ENCODE measurements around the gene CDH4. TPM values are rescaled to one million over a fixed set of nuclear protein-coding genes. Genes with fewer than 3 reads are reported as not detected.

Gene CDH4
- total RNA-seq, 2 donors from 2014 or later, result 0.29 to 0.45 TPM

DNA sequence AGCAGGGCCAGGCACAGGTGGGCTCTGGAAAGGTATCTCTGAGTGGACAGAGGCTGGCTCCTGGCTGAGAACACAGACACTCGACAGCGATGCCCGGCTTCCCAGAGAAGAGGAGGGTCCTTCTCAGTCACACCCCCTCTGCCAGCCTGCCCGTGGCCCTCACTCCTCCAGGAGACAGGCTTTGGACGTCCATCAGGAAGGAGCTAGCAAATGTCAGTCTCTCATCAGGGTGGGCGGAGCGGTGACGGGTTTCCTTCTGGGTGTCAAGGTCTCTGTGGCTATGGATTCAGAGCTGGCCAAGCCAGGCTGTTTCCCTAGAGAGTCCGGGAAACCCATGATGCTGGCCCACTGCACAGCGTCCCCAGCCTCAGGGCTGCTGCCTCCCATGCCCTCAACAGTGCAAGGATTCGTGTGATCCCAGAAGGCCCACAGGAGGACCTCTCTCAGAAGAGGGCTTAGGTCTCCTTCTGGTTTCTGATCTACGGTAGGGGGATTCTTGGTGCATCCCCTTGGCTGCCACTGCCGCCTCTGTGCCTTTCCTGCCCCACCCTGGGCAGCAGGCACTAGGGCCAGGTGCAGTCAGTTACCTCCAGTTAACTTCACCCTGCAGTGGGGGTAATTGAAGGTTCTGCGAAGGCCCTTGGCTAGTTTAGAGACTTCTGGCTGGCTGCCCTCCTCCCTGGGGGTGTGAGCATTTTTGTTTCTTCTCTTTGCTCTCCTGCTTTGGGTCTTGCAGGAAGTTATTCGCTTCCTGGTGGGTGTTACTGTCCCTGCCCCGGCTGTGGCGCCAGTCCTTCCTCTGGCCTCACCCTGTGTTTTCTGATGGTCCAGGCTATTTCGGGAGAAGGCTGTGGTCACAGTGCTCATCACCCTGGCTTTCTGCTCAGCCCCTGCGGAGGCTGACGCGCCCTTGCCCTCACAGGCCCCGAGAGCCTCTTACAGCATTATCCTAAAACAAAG, 80.2 kb downstream of the CDH4 start:
- H3K4me3 Mint-ChIP-seq, result no peak overlapping the region
- H3K27me3 Mint-ChIP-seq, result peaks cover 4% of the 10 kb centered on the region
- H3K9me3 Mint-ChIP-seq, result no peaks in the 10 kb centered on the region
- H3K4me1 Mint-ChIP-seq, result no peaks in the 10 kb centered on the region
- H3K27ac Mint-ChIP-seq, result no peak overlapping the region
- H3K36me3 Mint-ChIP-seq (ENCODE audit: low read depth), result no peaks in the 10 kb centered on the region
- ATAC-seq (replicated peaks), result no peak

DNA sequence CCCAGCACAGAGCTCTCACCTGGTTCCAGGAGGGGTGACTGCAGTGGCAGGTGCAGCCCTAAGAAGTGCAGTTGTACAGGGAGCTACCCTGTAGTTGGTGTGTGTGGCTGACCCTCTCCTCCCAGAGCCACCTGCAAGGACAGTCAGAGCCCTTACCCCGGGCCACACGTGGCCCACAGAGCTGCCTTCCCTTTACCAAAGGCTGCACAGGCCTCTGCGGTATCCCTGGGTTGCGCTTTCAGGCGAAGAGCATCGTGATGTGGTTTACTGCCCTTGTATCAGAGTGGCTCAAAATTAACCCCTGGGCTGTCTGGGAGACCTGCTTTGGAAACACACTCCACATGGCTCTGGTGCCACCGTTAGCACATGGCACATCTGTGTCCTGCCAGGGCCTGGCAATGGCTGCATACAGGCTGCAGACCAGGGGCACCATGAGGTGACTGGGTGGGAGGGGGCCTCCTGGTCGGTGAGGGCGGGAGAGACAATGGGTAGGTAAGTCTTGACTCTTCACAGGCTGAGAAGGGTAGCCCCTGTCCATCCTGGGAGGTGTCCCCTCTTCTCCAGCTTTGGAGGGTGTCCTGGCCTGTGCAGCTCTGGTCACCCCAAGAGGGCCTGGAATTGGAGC, 81.5 kb downstream of the CDH4 start:
- H3K27ac Mint-ChIP-seq, result no peak overlapping the region
- no peak for ATAC-seq (replicated peaks)

DNA sequence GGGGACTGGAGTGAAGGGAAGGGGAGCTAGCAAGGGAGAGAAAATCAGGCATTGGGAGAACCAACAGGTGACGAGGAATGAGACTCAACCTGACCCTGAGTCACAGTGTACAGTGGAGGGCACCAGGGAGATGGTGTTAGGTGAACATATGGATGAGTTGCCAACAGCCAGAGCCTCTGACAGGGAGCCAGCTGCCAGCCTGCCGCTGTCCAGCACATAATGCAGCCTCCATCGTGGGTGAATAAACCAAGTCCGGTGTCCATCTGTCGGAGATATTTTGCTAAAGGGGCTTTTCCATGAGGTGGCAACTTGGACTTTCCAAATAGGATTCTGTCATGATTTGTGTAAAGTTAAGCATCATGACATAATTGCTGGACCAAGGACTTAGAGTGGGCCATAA, 88.1 kb downstream of the CDH4 start:
- no peak overlapping the region for H3K27ac Mint-ChIP-seq
- no peaks in the 10 kb centered on the region for H3K9me3 Mint-ChIP-seq

More for the DNA sequence above, 81.5 kb downstream of the CDH4 start:
- H3K36me3 Mint-ChIP-seq (ENCODE audit: low read depth), result no peaks in the 10 kb centered on the region
- no peaks in the 10 kb centered on the region for H3K4me1 Mint-ChIP-seq
- peaks cover 4% of the 10 kb centered on the region for H3K27me3 Mint-ChIP-seq
- no peak overlapping the region for H3K4me3 Mint-ChIP-seq
- no peaks in the 10 kb centered on the region for H3K9me3 Mint-ChIP-seq

DNA sequence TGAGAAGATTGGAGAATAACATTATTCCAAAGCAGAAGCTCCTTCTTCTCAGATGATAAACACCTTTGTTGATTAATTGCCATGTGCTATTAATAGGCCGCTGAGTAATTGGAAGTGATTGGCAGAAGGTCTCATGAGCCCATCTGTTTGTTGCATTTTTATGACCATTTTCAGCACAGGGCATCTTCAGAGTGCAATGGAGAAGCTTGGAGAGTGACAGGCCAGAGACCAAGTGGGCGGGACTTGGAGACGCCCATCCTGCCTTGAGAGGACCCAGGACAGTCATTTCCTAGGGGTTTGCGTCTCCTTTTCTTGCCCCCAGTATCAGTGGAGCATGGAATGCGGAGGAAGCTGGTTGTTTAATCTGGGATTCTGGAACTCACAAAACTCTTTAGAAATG, 89.5 kb downstream of the CDH4 start:
- no peak overlapping the region for H3K4me3 Mint-ChIP-seq
- no peak for ATAC-seq (replicated peaks)
- peaks cover 11% of the 10 kb centered on the region for H3K27me3 Mint-ChIP-seq
- no peaks in the 10 kb centered on the region for H3K36me3 Mint-ChIP-seq (ENCODE audit: low read depth)
- no peaks in the 10 kb centered on the region for H3K9me3 Mint-ChIP-seq
- no peak overlapping the region for H3K27ac Mint-ChIP-seq
- H3K4me1 Mint-ChIP-seq, result no peaks in the 10 kb centered on the region

More for the DNA sequence above, 88.1 kb downstream of the CDH4 start:
- no peaks in the 10 kb centered on the region for H3K36me3 Mint-ChIP-seq (ENCODE audit: low read depth)
- no peak overlapping the region for H3K4me3 Mint-ChIP-seq
- no peak for ATAC-seq (replicated peaks)
- H3K4me1 Mint-ChIP-seq, result no peaks in the 10 kb centered on the region
- H3K27me3 Mint-ChIP-seq, result peaks cover 7% of the 10 kb centered on the region

DNA sequence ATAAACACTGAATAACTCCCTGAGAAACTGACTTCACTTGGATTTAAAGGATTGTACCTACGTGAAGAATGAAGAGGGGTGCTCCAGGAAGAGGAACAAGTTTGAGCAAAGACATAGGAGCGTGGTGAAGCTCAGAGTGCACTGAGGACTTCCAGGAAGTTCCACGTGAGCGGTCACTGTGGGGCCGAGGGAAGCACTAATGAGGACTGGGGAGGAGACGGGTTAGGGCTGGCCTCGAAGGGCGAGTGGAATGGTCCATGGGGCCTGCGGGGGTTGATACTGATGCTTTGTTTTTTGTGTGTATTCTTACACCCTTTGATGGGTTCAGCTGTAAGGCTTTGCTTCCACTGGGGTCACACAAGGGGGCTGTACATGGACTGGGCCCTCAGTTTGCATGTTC, 91.9 kb downstream of the CDH4 start:
- ATAC-seq (replicated peaks), result no peak
- H3K9me3 Mint-ChIP-seq, result no peaks in the 10 kb centered on the region
- H3K4me3 Mint-ChIP-seq, result no peak overlapping the region
- H3K27ac Mint-ChIP-seq, result no peak overlapping the region
- peaks cover 10% of the 10 kb centered on the region for H3K27me3 Mint-ChIP-seq
- H3K36me3 Mint-ChIP-seq (ENCODE audit: low read depth), result no peaks in the 10 kb centered on the region
- no peaks in the 10 kb centered on the region for H3K4me1 Mint-ChIP-seq

DNA sequence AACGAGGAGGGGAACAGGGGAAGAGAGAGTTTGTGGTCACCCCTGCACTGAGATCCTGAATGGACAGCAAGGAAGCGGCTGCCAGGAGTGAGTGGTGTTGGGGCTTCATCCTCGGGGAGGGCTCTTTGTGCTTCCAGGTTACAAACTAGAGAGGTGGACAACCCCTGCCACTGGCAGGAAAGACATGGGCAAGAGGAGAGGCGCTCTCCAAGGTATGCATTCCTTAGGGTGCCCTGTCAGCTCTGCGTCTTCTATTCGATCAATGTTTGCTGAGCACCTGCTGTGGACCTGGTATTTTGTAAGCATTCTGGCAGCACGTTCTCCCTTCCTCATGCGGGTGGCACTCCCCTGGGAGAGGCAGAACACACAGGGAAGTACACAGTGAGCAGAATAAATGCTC, 93.6 kb downstream of the CDH4 start:
- H3K4me3 Mint-ChIP-seq, result no peak overlapping the region
- H3K36me3 Mint-ChIP-seq (ENCODE audit: low read depth), result no peaks in the 10 kb centered on the region
- peaks cover 10% of the 10 kb centered on the region for H3K27me3 Mint-ChIP-seq
- H3K27ac Mint-ChIP-seq, result no peak overlapping the region
- H3K9me3 Mint-ChIP-seq, result no peaks in the 10 kb centered on the region
- H3K4me1 Mint-ChIP-seq, result no peaks in the 10 kb centered on the region
- no peak for ATAC-seq (replicated peaks)

DNA sequence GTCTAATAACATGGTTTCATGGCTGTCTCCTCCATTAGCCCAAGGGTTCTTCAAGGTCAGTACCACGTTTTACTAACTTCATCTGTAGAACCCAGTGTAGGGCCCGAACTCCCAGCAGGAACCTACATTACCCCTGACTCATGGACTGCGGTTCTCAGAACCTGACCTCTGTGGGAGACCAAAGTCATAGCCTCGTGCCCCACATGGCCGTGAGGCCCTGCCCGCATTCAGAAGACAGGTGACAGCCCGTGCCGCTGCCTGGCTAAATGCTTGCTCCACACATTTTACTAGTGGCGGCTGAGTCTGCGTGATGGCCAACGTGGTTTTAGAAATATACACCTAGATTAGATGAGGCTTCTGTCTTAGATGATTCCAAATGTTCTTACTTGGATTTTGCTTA, 94.9 kb downstream of the CDH4 start:
- ATAC-seq (replicated peaks), result no peak
- Mint-ChIP-seq H3K9me3 (no peaks in the 10 kb centered on the region), H3K27me3 (peaks cover 8% of the 10 kb centered on the region), H3K36me3 (ENCODE audit: low read depth) (no peaks in the 10 kb centered on the region), H3K4me1 (no peaks in the 10 kb centered on the region), H3K4me3 (no peak overlapping the region), H3K27ac (no peak overlapping the region)

DNA sequence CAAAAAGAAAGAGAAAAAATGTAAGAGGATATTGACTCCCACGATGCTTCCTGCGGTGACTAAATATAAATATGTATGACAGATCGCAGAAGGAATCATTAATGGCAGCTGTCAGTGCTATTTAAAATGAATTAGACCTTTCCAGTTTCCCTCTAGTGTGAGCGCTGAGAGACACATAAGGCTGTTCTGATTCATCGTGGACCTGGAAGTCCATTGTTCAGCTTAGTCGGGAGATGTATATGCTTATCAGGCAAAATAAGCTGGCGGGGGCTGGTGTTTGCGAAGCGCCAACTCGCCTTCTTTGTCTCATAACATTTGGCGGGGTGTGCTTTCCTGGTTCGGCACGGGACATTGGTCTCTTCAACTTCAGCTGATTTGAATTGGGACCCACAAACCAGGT, 95.4 kb downstream of the CDH4 start:
- Mint-ChIP-seq H3K9me3 (no peaks in the 10 kb centered on the region), H3K4me1 (no peaks in the 10 kb centered on the region), H3K27ac (no peak overlapping the region), H3K4me3 (no peak overlapping the region), H3K36me3 (ENCODE audit: low read depth) (no peaks in the 10 kb centered on the region), H3K27me3 (peaks cover 8% of the 10 kb centered on the region)
- no peak for ATAC-seq (replicated peaks)

DNA sequence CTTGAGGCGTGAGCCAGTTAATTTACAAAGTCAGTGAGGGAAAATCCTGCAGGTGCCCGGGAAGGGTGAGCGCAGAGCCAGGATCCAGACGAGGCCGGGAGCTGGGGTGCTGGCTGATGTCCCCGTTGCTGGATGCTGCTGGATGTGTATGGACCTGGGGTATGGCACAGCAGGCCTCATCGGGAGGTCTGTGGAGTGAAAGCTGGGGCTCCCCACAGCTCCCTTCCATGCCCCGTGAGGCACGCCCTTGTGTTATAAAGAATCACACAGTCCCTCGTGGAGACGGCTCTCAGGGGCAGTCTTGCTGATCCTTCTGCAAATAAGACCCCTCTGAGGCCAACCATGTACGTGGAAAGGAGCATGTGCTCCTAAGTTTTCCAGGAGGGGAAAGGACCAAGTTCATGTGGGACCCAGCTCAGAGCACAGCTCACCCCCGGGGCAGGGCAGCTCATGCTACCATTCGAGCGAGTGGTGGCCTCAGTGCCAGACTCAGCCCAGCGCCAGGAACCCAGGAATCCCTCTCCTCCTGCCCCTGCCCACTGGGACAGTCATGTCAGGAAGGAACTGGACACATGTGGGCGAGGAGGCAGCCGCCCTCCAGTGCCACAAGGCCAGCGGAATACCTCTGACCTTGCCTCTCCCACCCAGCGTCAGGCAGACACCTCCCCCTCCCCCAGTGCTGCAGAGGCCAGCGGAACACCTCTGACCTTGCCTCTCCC, 97.5 kb downstream of the CDH4 start:
- H3K27me3 Mint-ChIP-seq, result peaks cover 8% of the 10 kb centered on the region
- H3K4me1 Mint-ChIP-seq, result no peaks in the 10 kb centered on the region
- ATAC-seq (replicated peaks), result no peak
- H3K27ac Mint-ChIP-seq, result no peak overlapping the region
- H3K9me3 Mint-ChIP-seq, result no peaks in the 10 kb centered on the region
- H3K36me3 Mint-ChIP-seq (ENCODE audit: low read depth), result no peaks in the 10 kb centered on the region
- H3K4me3 Mint-ChIP-seq, result no peak overlapping the region

DNA sequence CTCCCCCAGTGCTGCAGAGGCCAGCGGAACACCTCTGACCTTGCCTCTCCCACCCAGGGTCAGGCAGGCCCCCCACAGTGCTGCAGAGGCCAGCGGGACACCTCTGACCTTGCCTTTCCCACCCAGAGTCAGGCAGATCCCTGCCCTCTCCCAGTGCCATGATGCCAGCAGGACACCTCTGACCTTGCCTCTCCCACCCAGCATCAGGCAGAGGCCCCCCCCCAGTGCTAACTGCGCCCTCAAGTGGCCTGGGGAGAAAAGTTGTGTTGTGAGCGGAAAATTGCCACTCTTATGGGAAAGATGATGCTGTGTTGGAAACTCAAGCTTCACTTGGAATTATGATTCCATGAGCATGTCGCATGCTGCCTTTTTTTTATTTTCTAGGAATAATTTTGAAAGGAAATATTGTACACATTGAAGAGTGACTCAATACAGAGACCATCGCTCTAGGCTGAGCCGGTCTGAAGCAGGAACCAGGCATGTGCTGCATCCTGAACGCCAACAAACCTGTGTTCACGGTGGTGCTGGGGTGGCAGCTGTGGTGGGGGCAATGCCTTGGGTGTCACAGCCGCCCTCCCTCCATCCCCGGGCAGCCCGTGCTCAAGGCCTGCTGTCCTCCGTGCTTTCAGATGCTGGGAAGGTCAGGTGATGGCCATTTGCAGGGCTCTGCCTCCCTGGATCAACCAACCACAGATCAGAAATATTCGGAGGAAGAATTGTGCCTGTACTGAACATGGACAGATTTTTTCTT, 98.6 kb downstream of the CDH4 start:
- no peak for ATAC-seq (replicated peaks)
- H3K36me3 Mint-ChIP-seq (ENCODE audit: low read depth), result no peaks in the 10 kb centered on the region
- no peak overlapping the region for H3K4me3 Mint-ChIP-seq
- no peaks in the 10 kb centered on the region for H3K4me1 Mint-ChIP-seq
- peaks cover 8% of the 10 kb centered on the region for H3K27me3 Mint-ChIP-seq
- no peaks in the 10 kb centered on the region for H3K9me3 Mint-ChIP-seq
- no peak overlapping the region for H3K27ac Mint-ChIP-seq

DNA sequence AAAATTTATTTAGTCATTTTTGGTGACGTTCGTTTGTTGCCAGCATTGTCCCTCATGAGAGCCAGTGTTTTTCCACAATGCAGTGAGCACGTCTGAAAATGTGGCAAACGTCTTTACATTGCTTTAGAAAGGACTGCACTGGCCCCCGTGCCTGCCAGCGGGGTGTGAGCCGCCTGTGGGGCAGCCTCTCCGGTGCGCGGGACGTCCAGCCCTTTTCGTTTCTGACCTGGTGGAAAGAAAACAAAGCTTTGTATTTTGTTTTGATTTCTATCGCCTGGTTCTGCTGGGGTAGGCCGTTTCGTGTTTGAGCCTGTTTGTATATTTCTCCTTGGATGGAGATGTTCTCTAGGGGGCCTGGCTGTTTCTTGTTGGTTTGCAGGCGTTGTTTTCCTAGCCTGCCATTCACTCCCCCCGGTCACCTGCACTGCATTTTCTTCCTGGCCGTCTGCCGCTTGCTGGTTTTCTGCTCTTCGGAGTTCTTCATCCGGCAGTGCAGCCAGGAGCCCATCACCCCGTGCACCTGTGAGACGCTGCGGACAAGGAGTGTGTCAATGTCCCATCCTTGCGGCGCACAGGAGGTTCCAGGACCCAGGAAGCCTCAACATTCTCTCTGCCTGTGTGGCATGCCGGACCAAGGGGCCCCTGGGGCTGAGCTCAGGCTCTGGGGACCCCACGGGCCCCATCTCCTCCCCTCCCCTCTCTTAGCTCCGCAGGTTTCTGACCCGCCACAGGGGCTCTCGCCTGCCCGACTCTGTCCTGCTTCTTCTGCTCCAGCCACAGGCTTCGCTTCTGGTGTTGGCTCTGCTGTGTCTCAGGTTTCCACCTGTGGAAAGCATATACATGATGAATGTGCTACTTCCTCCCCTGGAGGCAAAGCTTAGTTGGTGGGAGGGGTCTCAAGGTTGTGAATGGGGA, 100.5 kb downstream of the CDH4 start:
- no peak overlapping the region for H3K27ac Mint-ChIP-seq

DNA sequence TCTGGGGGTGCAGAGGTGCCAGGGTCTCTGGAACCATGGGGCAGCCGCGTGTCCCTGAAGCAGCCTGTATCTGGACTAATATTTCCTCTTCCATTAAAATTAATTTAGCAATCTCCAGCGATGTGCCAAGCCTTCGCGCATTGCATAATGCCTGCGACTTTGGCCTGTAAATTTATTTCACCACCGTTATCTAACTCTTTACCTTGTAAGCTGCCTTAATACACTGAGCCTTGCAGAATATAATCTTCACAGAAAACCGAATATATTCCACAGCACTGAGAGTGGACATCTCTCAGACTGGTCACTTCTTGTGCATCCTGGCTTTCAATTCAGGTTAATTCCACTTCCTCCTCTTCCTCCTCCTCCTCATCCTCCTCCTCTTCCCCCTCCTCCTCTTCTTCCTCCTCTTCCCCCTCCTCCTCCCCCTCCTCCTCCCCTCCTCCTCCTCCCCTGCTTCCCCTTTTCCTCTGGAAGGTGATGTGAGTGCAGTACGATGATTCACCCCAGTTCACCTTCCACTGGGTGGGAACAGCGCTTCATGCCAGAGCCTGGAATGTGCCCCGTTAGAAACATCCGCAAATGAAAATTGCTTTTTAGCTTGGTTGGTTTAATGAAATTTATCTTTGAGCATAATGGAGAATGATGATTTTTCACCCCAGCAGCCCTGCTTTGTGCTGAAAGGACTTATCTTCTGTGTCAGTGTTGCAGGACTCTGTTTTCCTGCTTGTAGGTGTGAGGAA, 101.4 kb downstream of the CDH4 start:
- H3K4me1 Mint-ChIP-seq, result no peaks in the 10 kb centered on the region
- H3K4me3 Mint-ChIP-seq, result no peak overlapping the region
- peaks cover 3% of the 10 kb centered on the region for H3K9me3 Mint-ChIP-seq
- no peaks in the 10 kb centered on the region for H3K36me3 Mint-ChIP-seq (ENCODE audit: low read depth)
- H3K27me3 Mint-ChIP-seq, result peaks cover 3% of the 10 kb centered on the region
- H3K27ac Mint-ChIP-seq, result no peak overlapping the region
- no peak for ATAC-seq (replicated peaks)

More for the DNA sequence above, 100.5 kb downstream of the CDH4 start:
- Mint-ChIP-seq H3K36me3 (ENCODE audit: low read depth) (no peaks in the 10 kb centered on the region), H3K4me3 (no peak overlapping the region), H3K27me3 (peaks cover 6% of the 10 kb centered on the region), H3K9me3 (peaks cover 3% of the 10 kb centered on the region), H3K4me1 (no peaks in the 10 kb centered on the region)
- ATAC-seq (replicated peaks), result no peak

DNA sequence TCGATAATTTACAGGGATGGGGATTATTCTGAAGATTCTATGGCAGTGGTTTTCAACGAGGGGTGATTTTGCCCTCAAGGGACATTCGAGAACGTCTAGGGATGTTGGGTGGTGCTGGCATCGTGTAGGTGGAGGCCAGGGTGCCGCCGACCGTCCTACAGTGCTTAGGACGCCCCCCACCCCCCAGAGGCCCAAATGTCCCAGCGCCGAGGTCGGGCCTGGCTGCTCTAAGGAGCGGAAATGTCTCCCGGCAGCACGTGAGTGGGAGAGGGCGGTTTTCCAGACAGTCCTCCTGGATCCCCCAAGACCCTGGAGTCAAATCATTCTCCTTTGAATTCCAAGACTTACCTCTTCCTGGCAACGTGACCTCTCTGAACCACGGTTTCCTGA, 101.9 kb downstream of the CDH4 start:
- ATAC-seq (replicated peaks), result no peak
- H3K27me3 Mint-ChIP-seq, result peaks cover 3% of the 10 kb centered on the region
- no peak overlapping the region for H3K27ac Mint-ChIP-seq
- H3K4me1 Mint-ChIP-seq, result no peaks in the 10 kb centered on the region
- peaks cover 3% of the 10 kb centered on the region for H3K9me3 Mint-ChIP-seq
- H3K36me3 Mint-ChIP-seq (ENCODE audit: low read depth), result no peaks in the 10 kb centered on the region
- H3K4me3 Mint-ChIP-seq, result no peak overlapping the region
